ENCODE measurements around the gene OR10P1. TPM values are rescaled to one million over a fixed set of nuclear protein-coding genes. Genes with fewer than 3 reads are reported as not detected.
"Not testable (repeated sequence)": the region's sequence is repeated elsewhere in the genome, so short reads cannot be mapped to it uniquely, and the experiment has no call there.

OR10P1 gene
- not detected for total RNA-seq

- POLR2A ChIA-PET, result no interaction called here
- intact Hi-C loops (cut with DNase I, micrococcal nuclease), result no loop called here
- no peak for ATAC-seq
These were observed at the start of gene OR10P1 for GRCh38 chr12:55636853-55637252. TSS of gene OR10P1 (plus strand) at chr12:55636892. CDS start at chr12:55636892, 0 bp downstream.

GRCh38 chr12:55590152-55590551, 46.5 kb upstream of the OR10P1 start:
- H3K27ac Mint-ChIP-seq; H3K4me3 Mint-ChIP-seq; ATAC-seq; DNase-seq; H3K36me3 Mint-ChIP-seq (ENCODE audit: low read depth); POLR2A ChIA-PET; H3K4me1 Mint-ChIP-seq; CTCF ChIA-PET; intact Hi-C loops (cut with DNase I, micrococcal nuclease): not testable (repeated sequence)
- Mint-ChIP-seq H3K27me3 (peaks cover 37% of the 10 kb centered on the region), H3K9me3 (ENCODE audit: low read depth) (peaks cover 10% of the 10 kb centered on the region)

More at GRCh38 chr12:55636853-55637252, at the start of gene OR10P1:
- H3K27ac Mint-ChIP-seq, result peak within 1 kb of the TSS; percentile 74
- no peaks in the 10 kb centered on the region for H3K36me3 Mint-ChIP-seq (ENCODE audit: low read depth)
- peaks cover 10% of the 10 kb centered on the region for H3K4me1 Mint-ChIP-seq
- peaks cover 12% of the 10 kb centered on the region for H3K27me3 Mint-ChIP-seq
- CTCF ChIA-PET, result interaction anchor here (1.6 kb wide), 1 partner anchor 20 kb away, joined by 6 read pairs; no protein-coding TSS in a partner anchor
- DNase-seq, result no peak
- H3K4me3 Mint-ChIP-seq, result peak within 1 kb of the TSS; percentile 11
- no peaks in the 10 kb centered on the region for H3K9me3 Mint-ChIP-seq (ENCODE audit: low read depth)

GRCh38 chr12:55607821-55608594, 28.7 kb upstream of the OR10P1 start:
- no peak for DNase-seq
- ChIA-PET CTCF (interaction anchor here (0.8 to 1.4 kb wide), 2 partner anchors 11 to 48 kb away, joined by 4 to 5 read pairs; no protein-coding TSS in a partner anchor), POLR2A (no interaction called here)
- Mint-ChIP-seq H3K36me3 (ENCODE audit: low read depth) (no peaks in the 10 kb centered on the region), H3K9me3 (ENCODE audit: low read depth) (no peaks in the 10 kb centered on the region), H3K4me3 (no peak overlapping the region), H3K4me1 (peaks cover 13% of the 10 kb centered on the region), H3K27me3 (peaks cover 19% of the 10 kb centered on the region), H3K27ac (no peak overlapping the region)
- no peak for ATAC-seq
- intact Hi-C loops (cut with DNase I, micrococcal nuclease), result no loop called here

GRCh38 chr12:55610598-55610997, 26.1 kb upstream of the OR10P1 start:
- H3K4me3 Mint-ChIP-seq, result no peak overlapping the region
- H3K27me3 Mint-ChIP-seq, result peaks cover 28% of the 10 kb centered on the region
- ATAC-seq (peak; percentile 93), DNase-seq (no peak)
- H3K9me3 Mint-ChIP-seq (ENCODE audit: low read depth), result peaks cover 9% of the 10 kb centered on the region
- H3K27ac Mint-ChIP-seq, result no peak overlapping the region
- H3K4me1 Mint-ChIP-seq, result peaks cover 13% of the 10 kb centered on the region
- intact Hi-C loops (cut with DNase I, micrococcal nuclease), result loop anchor here in 1 of 2 experiments (1.0 to 10.0 kb wide), 2 partner anchors 19 to 226 kb away; no protein-coding TSS in a partner anchor
- ChIA-PET POLR2A (no interaction called here), CTCF (interaction anchor here (0.9 kb wide), 1 partner anchor 9 kb away, joined by 3 read pairs; no protein-coding TSS in a partner anchor)
- H3K36me3 Mint-ChIP-seq (ENCODE audit: low read depth), result peaks cover 5% of the 10 kb centered on the region

GRCh38 chr12:55612646-55613045, 24.0 kb upstream of the OR10P1 start:
- no peak overlapping the region for H3K27ac Mint-ChIP-seq
- peaks cover 19% of the 10 kb centered on the region for H3K9me3 Mint-ChIP-seq (ENCODE audit: low read depth)
- POLR2A ChIA-PET, result no interaction called here
- H3K4me1 Mint-ChIP-seq, result peaks cover 13% of the 10 kb centered on the region
- H3K4me3 Mint-ChIP-seq, result no peak overlapping the region
- H3K36me3 Mint-ChIP-seq (ENCODE audit: low read depth), result peaks cover 5% of the 10 kb centered on the region
- peaks cover 26% of the 10 kb centered on the region for H3K27me3 Mint-ChIP-seq
- DNase-seq (no peak), ATAC-seq (no peak)
- intact Hi-C loops (cut with DNase I, micrococcal nuclease), result loop anchor here in 1 of 2 experiments (10.0 kb wide), 1 partner anchor 228 kb away; no protein-coding TSS in a partner anchor
- CTCF ChIA-PET, result interaction anchor here (1.8 kb wide), 1 partner anchor 423 kb away, joined by 5 read pairs; no protein-coding TSS in a partner anchor

- POLR2A ChIA-PET, result no interaction called here
- DNase-seq (no peak), ATAC-seq (no peak)
- Mint-ChIP-seq H3K27me3 (peaks cover 26% of the 10 kb centered on the region), H3K36me3 (ENCODE audit: low read depth) (peaks cover 5% of the 10 kb centered on the region), H3K27ac (no peak overlapping the region), H3K4me1 (peaks cover 10% of the 10 kb centered on the region), H3K9me3 (ENCODE audit: low read depth) (peaks cover 19% of the 10 kb centered on the region), H3K4me3 (no peak overlapping the region)
- intact Hi-C loops (cut with DNase I, micrococcal nuclease), result loop anchor here in 1 of 2 experiments (10.0 kb wide), 1 partner anchor 230 kb away; no protein-coding TSS in a partner anchor
- CTCF ChIA-PET, result interaction anchor here (0.6 to 1.4 kb wide), 5 partner anchors 32 to 429 kb away, joined by 3 to 8 read pairs (median 4); no protein-coding TSS in a partner anchor
These were observed 21.9 kb upstream of the OR10P1 start for GRCh38 chr12:55614764-55615163.

- CTCF ChIA-PET, result interaction anchor here (0.6 to 4.2 kb wide), 14 partner anchors 9 to 779 kb away, joined by 3 to 30 read pairs (median 4); partner anchors contain the start of gene OR6C74
- intact Hi-C loops (cut with DNase I, micrococcal nuclease), result loop anchor here (1.0 to 10.0 kb wide), 6 partner anchors 37 to 1205 kb away; partner anchors contain the start of genes ITGA5 (in 1 of the 2) and TESPA1 (in 1 of the 2)
- POLR2A ChIA-PET, result no interaction called here
- DNase-seq (peak; percentile 41), ATAC-seq (peak; percentile 75)
- Mint-ChIP-seq H3K9me3 (ENCODE audit: low read depth) (peaks cover 19% of the 10 kb centered on the region), H3K4me3 (no peak overlapping the region), H3K27me3 (peaks cover 37% of the 10 kb centered on the region), H3K27ac (no peak overlapping the region), H3K4me1 (peaks cover 8% of the 10 kb centered on the region), H3K36me3 (ENCODE audit: low read depth) (peaks cover 5% of the 10 kb centered on the region)
These were observed 17.1 kb upstream of the OR10P1 start for GRCh38 chr12:55619354-55620138.

GRCh38 chr12:55624056-55624455, 12.6 kb upstream of the OR10P1 start:
- no peak overlapping the region for H3K4me3 Mint-ChIP-seq
- no peaks in the 10 kb centered on the region for H3K9me3 Mint-ChIP-seq (ENCODE audit: low read depth)
- H3K27me3 Mint-ChIP-seq, result peaks cover 31% of the 10 kb centered on the region
- ATAC-seq, result peak; percentile 84
- CTCF ChIA-PET, result no interaction called here
- H3K27ac Mint-ChIP-seq, result no peak overlapping the region
- POLR2A ChIA-PET, result no interaction called here
- intact Hi-C loops (cut with DNase I, micrococcal nuclease), result loop anchor here (1.0 to 10.0 kb wide), 4 partner anchors 28 to 1209 kb away; partner anchors contain the start of genes ITGA5 (in 1 of the 2) and TESPA1 (in 1 of the 2)
- peaks cover 17% of the 10 kb centered on the region for H3K4me1 Mint-ChIP-seq
- no peak for DNase-seq
- no peaks in the 10 kb centered on the region for H3K36me3 Mint-ChIP-seq (ENCODE audit: low read depth)

GRCh38 chr12:55626154-55626553, 10.5 kb upstream of the OR10P1 start:
- ATAC-seq, result no peak
- POLR2A ChIA-PET, result no interaction called here
- CTCF ChIA-PET, result interaction anchor here (0.6 to 2.9 kb wide), 3 partner anchors 19 to 30 kb away, joined by 4 to 13 read pairs (median 5); no protein-coding TSS in a partner anchor

GRCh38 chr12:55629058-55629841, 7.4 kb upstream of the OR10P1 start:
- Mint-ChIP-seq H3K27me3 (peaks cover 24% of the 10 kb centered on the region), H3K4me1 (peaks cover 21% of the 10 kb centered on the region), H3K36me3 (ENCODE audit: low read depth) (no peaks in the 10 kb centered on the region), H3K4me3 (peak overlapping the region; percentile 7), H3K27ac (peak overlapping the region; percentile 57), H3K9me3 (ENCODE audit: low read depth) (no peaks in the 10 kb centered on the region)
- intact Hi-C loops (cut with DNase I, micrococcal nuclease), result loop anchor here (1.0 to 10.0 kb wide), 5 partner anchors 19 to 1214 kb away; partner anchors contain the start of genes ITGA5 (in 1 of the 2) and TESPA1 (in 1 of the 2)
- POLR2A ChIA-PET, result no interaction called here
- ATAC-seq (peak; percentile 78), DNase-seq (peak; percentile 47)
- CTCF ChIA-PET, result interaction anchor here (0.6 to 4.9 kb wide), 3 partner anchors 10 to 247 kb away, joined by 4 to 18 read pairs (median 12); no protein-coding TSS in a partner anchor

More at GRCh38 chr12:55626154-55626553, 10.5 kb upstream of the OR10P1 start:
- Mint-ChIP-seq H3K4me1 (peaks cover 27% of the 10 kb centered on the region), H3K9me3 (ENCODE audit: low read depth) (no peaks in the 10 kb centered on the region), H3K36me3 (ENCODE audit: low read depth) (no peaks in the 10 kb centered on the region), H3K4me3 (no peak overlapping the region), H3K27me3 (peaks cover 31% of the 10 kb centered on the region), H3K27ac (no peak overlapping the region)
- intact Hi-C loops (cut with DNase I, micrococcal nuclease), result loop anchor here (5.0 to 10.0 kb wide), 4 partner anchors 634 to 1211 kb away; partner anchors contain the start of genes ITGA5 (in 1 of the 2) and TESPA1 (in 1 of the 2)
- DNase-seq, result no peak

Data from activated CD4-positive, alpha-beta T cell treated with anti-CD3 and anti-CD28 coated beads for 36 hours (primary cell).